Measurements from ENCODE around the gene PREB. TPM values are rescaled to one million over a fixed set of nuclear protein-coding genes. Genes with fewer than 3 reads are reported as not detected.

PREB gene
- total RNA-seq, 1 donor, result 45.2 TPM

DNA sequence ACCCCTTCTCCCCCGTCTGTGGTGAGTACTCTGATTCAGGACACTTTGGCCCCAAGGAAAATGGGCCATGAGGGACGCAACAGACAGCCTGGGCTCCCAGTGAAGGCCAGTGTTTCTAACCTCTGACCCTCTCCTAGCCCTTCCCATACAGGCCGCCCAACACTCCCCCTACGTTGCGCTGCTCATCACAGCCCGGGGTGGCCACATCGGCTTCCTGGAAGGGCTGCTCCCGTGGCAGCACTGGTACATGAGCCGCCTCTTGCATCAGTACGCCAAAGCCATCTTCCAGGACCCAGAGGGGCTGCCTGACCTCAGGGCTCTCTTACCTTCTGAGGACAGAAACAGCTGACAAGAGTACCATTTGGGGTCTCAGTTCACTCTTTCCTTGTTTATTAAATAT, 4.0 kb downstream of the PREB start:
- DNase-seq (ENCODE audit: insufficient read length, low spot score, missing footprints), result no peak
- no peak for TF ChIP-seq CTCF (IDR thresholded peaks at IDR 0.05; ENCODE audit: extremely low read depth, low read depth, low read length)

GRCh38 chr2:27128668-27129571, 5.5 kb downstream of the PREB start:
- Histone ChIP-seq H4K20me1 (ENCODE audit: insufficient read depth, low read length) (peaks cover 26% of the 10 kb centered on the region), H3K4me2 (ENCODE audit: insufficient read depth, low read length) (no peak overlapping the region), H3K4me3 (ENCODE audit: insufficient read depth, low read length) (no peak overlapping the region), H2AFZ (ENCODE audit: low read length) (no peak overlapping the region), H3K79me2 (ENCODE audit: insufficient read depth, low read length) (peaks cover 17% of the 10 kb centered on the region), H3K9me3 (ENCODE audit: low read depth, low read length) (no peaks in the 10 kb centered on the region), H3K4me1 (ENCODE audit: insufficient read depth, low read length) (peaks cover 8% of the 10 kb centered on the region), H3K27me3 (ENCODE audit: insufficient read depth, low read length) (no peaks in the 10 kb centered on the region), H3K36me3 (ENCODE audit: insufficient read depth, low read length) (peaks cover 32% of the 10 kb centered on the region), H3K27ac (ENCODE audit: low read depth, low read length) (no peak overlapping the region)
- TF ChIP-seq CTCF (IDR thresholded peaks at IDR 0.05; ENCODE audit: extremely low read depth, low read depth, low read length), result no peak
- no peak for DNase-seq (ENCODE audit: insufficient read length, low spot score, missing footprints)

More for the DNA sequence above, 4.0 kb downstream of the PREB start:
- peaks cover 32% of the 10 kb centered on the region for H3K36me3 ChIP-seq (ENCODE audit: insufficient read depth, low read length)
- H3K79me2 ChIP-seq (ENCODE audit: insufficient read depth, low read length), result peaks cover 22% of the 10 kb centered on the region
- no peak overlapping the region for H3K27ac ChIP-seq (ENCODE audit: low read depth, low read length)
- no peak overlapping the region for H2AFZ ChIP-seq (ENCODE audit: low read length)
- H4K20me1 ChIP-seq (ENCODE audit: insufficient read depth, low read length), result peaks cover 26% of the 10 kb centered on the region
- H3K9me3 ChIP-seq (ENCODE audit: low read depth, low read length), result no peaks in the 10 kb centered on the region
- H3K4me1 ChIP-seq (ENCODE audit: insufficient read depth, low read length), result peaks cover 8% of the 10 kb centered on the region
- no peaks in the 10 kb centered on the region for H3K27me3 ChIP-seq (ENCODE audit: insufficient read depth, low read length)
- H3K4me3 ChIP-seq (ENCODE audit: insufficient read depth, low read length), result no peak overlapping the region
- no peak overlapping the region for H3K4me2 ChIP-seq (ENCODE audit: insufficient read depth, low read length)

DNA sequence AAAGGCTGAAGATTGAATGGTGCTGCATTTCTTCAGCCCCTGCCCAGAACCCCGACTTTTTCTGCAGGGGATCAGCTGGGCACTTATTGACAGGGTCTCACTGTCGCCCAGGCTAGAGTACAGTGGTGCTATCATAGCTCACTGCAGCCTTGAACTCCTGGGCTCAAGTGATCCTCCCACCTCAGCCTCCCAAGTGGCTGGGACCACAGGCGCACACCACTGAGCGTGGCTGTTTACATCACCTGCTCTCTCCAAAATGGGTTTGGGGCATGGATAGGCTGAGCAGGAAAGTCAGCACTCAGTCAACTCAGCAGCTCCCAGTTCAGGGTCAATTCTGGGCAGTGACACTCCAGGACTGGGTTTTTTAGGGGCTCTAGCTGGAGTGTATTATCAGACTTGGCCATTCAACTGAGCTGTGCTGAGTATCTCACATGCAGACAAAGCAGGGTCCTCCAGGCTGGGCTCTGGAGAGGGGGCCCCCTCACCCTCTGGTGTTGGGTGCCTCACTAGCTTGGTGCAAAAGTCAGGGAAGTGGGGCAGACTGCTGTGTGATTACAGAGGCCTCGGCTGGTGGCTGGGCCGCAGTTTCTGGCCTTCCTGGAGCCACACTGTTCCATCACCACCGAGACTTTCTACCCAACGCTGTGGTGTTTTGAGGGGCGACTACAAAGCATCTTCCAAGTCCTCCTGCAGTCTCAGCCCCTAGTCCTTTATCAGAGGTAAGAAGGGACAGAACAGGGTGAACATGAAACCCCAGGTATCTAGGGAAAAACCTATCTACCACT, 6.4 kb downstream of the PREB start:
- Histone ChIP-seq H3K36me3 (ENCODE audit: insufficient read depth, low read length) (peaks cover 32% of the 10 kb centered on the region), H3K4me2 (ENCODE audit: insufficient read depth, low read length) (no peak overlapping the region), H3K4me1 (ENCODE audit: insufficient read depth, low read length) (peaks cover 4% of the 10 kb centered on the region), H3K27ac (ENCODE audit: low read depth, low read length) (no peak overlapping the region), H3K79me2 (ENCODE audit: insufficient read depth, low read length) (peaks cover 9% of the 10 kb centered on the region), H3K4me3 (ENCODE audit: insufficient read depth, low read length) (no peak overlapping the region), H3K9me3 (ENCODE audit: low read depth, low read length) (no peaks in the 10 kb centered on the region), H3K27me3 (ENCODE audit: insufficient read depth, low read length) (no peaks in the 10 kb centered on the region), H2AFZ (ENCODE audit: low read length) (no peak overlapping the region), H4K20me1 (ENCODE audit: insufficient read depth, low read length) (peaks cover 18% of the 10 kb centered on the region)
- no peak for DNase-seq (ENCODE audit: insufficient read length, low spot score, missing footprints)
- no peak for TF ChIP-seq CTCF (IDR thresholded peaks at IDR 0.05; ENCODE audit: extremely low read depth, low read depth, low read length)

- no peak for TF ChIP-seq CTCF (IDR thresholded peaks at IDR 0.05; ENCODE audit: extremely low read depth, low read depth, low read length)
- no peak overlapping the region for H2AFZ ChIP-seq (ENCODE audit: low read length)
- peaks cover under 1% of the 10 kb centered on the region for H4K20me1 ChIP-seq (ENCODE audit: insufficient read depth, low read length)
- no peaks in the 10 kb centered on the region for H3K9me3 ChIP-seq (ENCODE audit: low read depth, low read length)
- H3K4me2 ChIP-seq (ENCODE audit: insufficient read depth, low read length), result no peak overlapping the region
- H3K4me1 ChIP-seq (ENCODE audit: insufficient read depth, low read length), result peaks cover 3% of the 10 kb centered on the region
- H3K27me3 ChIP-seq (ENCODE audit: insufficient read depth, low read length), result peaks cover 13% of the 10 kb centered on the region
- H3K79me2 ChIP-seq (ENCODE audit: insufficient read depth, low read length), result no peaks in the 10 kb centered on the region
- H3K4me3 ChIP-seq (ENCODE audit: insufficient read depth, low read length), result no peak overlapping the region
- H3K36me3 ChIP-seq (ENCODE audit: insufficient read depth, low read length), result peaks cover 19% of the 10 kb centered on the region
- H3K27ac ChIP-seq (ENCODE audit: low read depth, low read length), result no peak overlapping the region
- no peak for DNase-seq (ENCODE audit: insufficient read length, low spot score, missing footprints)
Observed at GRCh38 chr2:27126252-27126710, 8.2 kb downstream of the PREB start.
